VCaP (cell line): ENCODE results near the gene AKT3.
A peak's percentile ranks its signal among the peaks of the same experiment; 100 is the strongest.

Experiments used
- H3K27ac ChIP-seq: fragments of 450-650 bp; 2 replicates; pipeline ENCODE4 v1.5.1; 2017
- TF ChIP-seq, protein P1 (sequence below): fragments of 450-650 bp; conservative IDR thresholded peaks from 2 replicates; pipeline ENCODE4 v1.5.1; 2017; ENCODE audit warnings: mild to moderate bottlenecking, moderate library complexity

Gene AKT3

DNA sequence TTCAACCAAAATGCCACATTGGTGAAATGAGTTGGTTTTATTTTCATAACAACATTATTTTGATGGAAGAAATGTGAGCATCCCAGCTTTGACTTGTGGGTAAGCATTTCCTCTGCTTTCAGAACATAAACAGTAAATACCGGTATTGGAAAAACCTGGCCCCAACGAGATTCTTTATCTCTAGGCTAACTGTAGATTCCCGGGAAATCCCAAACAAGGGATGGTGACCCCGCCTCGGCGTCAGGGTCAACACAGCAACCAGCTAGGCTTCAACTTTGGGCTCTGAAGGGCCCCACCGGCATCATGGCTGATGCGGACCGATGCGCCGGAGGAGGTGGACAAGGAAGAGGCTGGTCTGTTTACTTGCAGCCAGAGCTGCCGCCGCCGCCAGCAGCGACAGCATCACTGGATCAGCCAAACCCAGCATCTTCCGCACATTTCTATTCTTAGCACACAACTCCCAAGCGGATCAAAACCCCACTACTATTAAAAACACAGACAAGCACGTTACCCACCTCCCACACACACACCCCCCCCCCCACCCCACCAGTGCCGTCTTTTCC lies 1.1 kb downstream of the AKT3 start:
- TF ChIP-seq, protein P1, sequence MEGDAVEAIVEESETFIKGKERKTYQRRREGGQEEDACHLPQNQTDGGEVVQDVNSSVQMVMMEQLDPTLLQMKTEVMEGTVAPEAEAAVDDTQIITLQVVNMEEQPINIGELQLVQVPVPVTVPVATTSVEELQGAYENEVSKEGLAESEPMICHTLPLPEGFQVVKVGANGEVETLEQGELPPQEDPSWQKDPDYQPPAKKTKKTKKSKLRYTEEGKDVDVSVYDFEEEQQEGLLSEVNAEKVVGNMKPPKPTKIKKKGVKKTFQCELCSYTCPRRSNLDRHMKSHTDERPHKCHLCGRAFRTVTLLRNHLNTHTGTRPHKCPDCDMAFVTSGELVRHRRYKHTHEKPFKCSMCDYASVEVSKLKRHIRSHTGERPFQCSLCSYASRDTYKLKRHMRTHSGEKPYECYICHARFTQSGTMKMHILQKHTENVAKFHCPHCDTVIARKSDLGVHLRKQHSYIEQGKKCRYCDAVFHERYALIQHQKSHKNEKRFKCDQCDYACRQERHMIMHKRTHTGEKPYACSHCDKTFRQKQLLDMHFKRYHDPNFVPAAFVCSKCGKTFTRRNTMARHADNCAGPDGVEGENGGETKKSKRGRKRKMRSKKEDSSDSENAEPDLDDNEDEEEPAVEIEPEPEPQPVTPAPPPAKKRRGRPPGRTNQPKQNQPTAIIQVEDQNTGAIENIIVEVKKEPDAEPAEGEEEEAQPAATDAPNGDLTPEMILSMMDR = no peak

DNA sequence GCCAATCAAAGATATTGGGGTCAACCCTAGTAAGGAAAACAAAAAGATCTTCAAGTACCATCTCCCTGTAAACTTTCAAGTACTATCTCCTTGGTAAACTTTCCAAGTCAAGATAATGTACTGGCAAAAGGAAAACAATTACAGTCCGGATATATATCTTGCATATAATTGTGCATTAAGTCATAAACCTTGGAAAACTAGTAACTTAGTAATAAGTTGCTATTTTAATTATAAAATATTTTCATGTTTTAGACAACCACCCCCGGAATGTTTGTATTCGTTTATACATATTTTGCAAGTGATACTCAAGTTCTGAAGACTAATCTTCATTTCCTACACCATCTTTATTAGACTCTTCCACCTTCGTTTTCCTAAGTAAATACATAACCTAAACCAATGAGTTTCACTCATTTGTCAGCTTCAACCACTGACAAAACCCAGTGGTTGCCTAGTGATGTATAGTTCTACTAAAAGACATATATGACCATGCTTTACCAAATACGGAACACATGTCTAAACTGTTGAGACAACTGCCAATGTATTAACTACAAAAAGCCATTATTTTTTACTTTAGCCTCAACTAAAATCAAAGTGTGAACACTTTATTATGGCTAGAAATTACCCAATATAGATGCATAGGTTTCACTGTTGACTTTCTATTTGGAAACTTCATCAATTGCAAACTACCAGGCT lies 1.7 kb downstream of the AKT3 start:
- TF ChIP-seq, protein P1 = no peak
- peak overlapping the region; percentile 97 for H3K27ac ChIP-seq

More for the DNA sequence above, 1.1 kb downstream of the AKT3 start:
- H3K27ac ChIP-seq = peak overlapping the region; percentile 97

DNA sequence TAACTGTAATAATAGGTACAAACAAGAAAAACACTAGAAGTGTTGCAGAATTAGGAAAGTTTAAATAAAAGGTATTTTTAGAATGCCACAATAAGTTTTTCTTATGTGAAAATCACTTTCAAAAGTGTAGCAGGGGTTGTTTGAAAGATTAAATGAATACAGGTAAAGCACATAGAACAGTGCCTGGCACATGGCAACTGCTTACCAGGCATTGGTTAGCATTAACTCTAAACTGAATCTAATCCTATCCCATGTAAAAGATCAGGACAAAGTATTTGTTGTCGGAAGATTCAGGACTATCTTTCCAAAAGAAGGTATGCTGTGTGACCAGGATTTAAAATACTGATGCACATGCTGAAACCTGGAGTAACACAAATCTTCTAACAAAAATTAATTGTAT lies 3.3 kb downstream of the AKT3 start:
- TF ChIP-seq, protein P1 = no peak
- peak overlapping the region; percentile 97 for H3K27ac ChIP-seq

DNA sequence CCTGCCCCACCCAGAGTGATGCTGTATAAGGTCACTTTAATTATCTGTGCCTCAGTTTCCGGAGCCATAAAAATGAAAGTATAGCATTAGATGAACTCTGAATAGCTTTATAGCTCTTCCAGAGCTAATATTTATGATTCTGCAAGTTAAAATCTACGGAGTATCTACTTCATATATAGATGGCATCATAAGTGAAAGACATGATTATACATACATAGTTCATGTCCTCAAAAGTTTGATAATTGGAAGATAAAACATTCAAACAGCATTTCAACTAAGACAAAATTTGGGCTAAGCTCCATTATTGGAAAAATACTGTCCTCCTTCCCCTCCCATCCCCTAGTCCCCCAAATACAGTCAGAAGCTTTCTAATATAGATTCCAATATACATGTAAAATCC lies 4.2 kb downstream of the AKT3 start:
- no peak overlapping the region for H3K27ac ChIP-seq
- TF ChIP-seq, protein P1 = no peak

DNA sequence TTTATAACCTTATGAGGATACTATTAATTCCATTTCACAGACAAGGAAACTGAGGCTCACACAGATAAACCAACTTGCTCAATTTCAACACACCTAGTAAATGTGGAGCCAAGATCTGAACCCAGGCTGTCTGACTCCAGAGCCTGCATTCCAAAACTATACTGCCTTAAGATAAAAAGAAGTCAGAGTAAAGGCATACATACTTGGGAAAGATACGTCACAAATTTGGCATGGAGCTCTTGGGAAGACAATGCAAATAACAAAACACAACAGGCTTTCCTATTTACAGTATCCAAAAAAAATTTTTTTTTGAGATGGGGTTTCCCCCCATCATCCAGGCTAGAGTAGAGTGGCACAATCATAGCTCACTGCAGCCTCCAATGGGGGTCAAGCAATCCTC lies 5.9 kb downstream of the AKT3 start:
- TF ChIP-seq, protein P1 = no peak
- H3K27ac ChIP-seq = no peak overlapping the region

DNA sequence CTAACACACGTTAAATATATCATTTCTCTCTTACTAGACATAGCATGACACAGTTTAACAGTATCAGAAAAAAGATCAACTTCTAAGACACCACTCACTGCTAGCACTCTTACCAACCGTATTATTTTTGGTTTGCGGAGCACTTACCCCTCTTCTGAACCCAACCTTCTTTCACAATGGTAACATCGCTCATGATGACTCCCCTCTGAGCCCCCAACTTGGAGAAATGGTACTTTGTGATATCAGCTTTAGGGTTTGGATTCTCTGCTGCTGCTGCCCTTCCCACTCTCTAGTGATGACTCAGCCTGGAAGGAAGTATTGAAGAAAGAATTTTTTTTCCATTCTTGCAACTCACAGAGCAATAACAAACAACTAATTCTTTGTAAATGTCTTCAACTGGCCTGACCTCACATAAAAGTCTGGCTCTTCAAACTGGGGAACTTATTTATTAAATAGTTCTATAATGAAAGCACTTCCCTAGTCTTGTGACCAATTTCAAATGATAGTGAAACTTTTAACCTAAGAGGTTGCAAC lies 7.0 kb downstream of the AKT3 start:
- no peak overlapping the region for H3K27ac ChIP-seq
- TF ChIP-seq, protein P1 = no peak

DNA sequence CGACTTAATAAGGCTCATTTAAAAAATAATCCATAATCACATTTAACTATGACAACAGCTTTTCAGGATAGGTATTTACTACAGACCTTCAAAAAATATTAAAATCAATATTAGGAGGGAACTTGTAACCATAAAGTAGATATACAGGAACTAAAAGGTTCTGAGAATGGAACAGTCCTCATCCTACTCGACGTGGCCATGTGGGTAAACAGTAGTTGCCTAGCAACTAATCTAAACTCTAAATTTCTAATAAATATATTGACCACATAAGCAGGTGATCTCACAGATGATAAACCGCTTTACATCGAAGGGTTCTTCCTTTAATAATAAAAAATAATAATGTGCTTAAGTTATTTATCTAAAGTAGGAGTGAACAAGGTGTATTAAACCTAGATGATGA lies 7.9 kb downstream of the AKT3 start:
- no peak overlapping the region for H3K27ac ChIP-seq
- TF ChIP-seq, protein P1 = no peak
